Bronchial epithelial cell (primary cell): ENCODE results near the gene FAM89B. TPM values are rescaled to one million over a fixed set of nuclear protein-coding genes. Genes with fewer than 3 reads are reported as not detected.
A peak's percentile ranks its signal among the peaks of the same experiment; 100 is the strongest.

Source experiments
- DNase-seq: peaks from one replicate; pipeline ENCODE4 v3.0.0-alpha.2; 2010; ENCODE audit warnings: low read depth
- FAIRE-seq: peaks from 2 replicates; lab custom pipeline; 2011; peaks lifted over from hg19 to GRCh38; lab: Jason Lieb, UNC
- H3K27me3 ChIP-seq: 2 replicates; pipeline ENCODE4 v1.5.1; 2011; ENCODE audit warnings: low read length; ENCODE audit not compliant: control insufficient read depth, insufficient read depth
- H3K36me3 ChIP-seq: 2 replicates; pipeline ENCODE4 v1.5.1; 2011; ENCODE audit warnings: low read length; ENCODE audit not compliant: control insufficient read depth, insufficient read depth
- H3K4me3 ChIP-seq: 2 replicates; pipeline ENCODE4 v1.5.1; 2011; ENCODE audit warnings: mild to moderate bottlenecking, low read depth, low read length, control low read depth
- CTCF ChIP-seq: IDR thresholded peaks from 2 replicates; pipeline ENCODE4 v1.5.1; 2011; ENCODE audit warnings: mild to moderate bottlenecking, moderate library complexity, low read length, control low read depth, inconsistent platforms; ENCODE audit not compliant: insufficient read depth, severe bottlenecking
- total RNA-seq: library from RNA; depleted of rRNA; stranded (reverse); fragments of >200 nt; gene quantifications from 2 replicates; pipeline ENCODE4 v1.2.1, GENCODE V29; 2014

Gene FAM89B
- total RNA-seq, 1 donor from 2014 or later, result 10.8 TPM

DNA sequence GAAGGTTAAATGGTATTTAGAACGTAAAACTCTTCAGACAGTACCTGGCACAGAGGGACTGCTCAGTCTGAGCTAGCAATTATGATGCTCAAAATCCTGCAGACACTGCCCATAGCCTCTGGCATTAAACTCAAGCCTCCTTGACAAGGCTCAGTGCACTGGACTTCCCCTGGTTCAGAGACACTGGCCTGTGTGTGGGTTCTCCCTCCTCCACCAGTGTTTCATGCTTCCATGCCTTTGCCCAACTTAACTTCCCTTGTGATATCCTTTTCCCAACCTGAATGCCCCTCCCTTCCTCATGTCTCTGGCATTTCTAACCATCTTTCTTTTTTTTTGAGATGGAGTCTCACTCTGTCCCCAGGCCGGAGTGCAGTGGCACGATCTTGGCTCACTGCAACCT lies 23.2 kb upstream of the FAM89B start:
- no peak for TF ChIP-seq CTCF
- H3K4me3 ChIP-seq, result no peak overlapping the region
- DNase-seq, result no peak
- H3K27me3 ChIP-seq, result no peaks in the 10 kb centered on the region
- H3K36me3 ChIP-seq, result no peaks in the 10 kb centered on the region
- no peak for FAIRE-seq

DNA sequence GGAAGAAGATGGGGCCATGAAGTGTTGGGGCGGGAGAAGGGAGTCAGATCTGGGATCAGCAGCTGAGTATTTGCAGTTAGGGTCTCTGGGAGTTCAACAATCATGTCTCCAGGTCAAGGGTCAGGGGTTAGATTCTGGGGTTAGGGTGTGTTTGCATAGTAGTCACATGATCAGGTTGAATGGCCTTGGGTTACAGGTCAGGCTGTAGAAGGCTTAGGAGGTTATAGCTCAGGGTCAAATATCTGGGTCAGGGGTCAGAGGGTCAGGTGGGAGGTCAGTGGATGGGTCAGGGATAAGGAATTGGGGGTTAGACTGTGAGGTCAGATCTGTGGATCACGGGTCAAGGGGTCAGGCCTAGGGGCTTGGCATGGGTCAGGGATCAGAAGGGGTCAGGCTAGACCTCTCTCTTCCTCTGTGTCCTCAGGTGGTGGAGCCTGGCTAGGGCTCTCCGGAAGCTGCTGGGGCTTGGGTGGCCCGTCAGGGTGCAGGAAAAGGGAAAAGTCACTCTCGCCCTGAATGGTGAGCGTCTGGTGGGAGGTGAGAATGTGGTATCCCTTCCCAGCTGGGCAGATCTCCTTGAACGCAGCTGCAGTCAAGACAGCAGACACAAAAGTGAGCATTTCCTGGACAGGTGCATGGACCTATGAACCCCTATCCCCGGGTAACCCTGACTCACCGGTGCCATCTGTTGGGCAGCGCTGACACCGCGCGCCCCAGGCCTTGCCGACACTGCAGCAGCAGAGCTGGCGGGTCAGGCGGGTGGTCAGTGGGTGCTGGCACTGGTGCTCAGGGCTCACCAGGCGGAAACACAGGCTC lies 20.6 kb upstream of the FAM89B start:
- Histone ChIP-seq H3K4me3 (no peak overlapping the region), H3K36me3 (no peaks in the 10 kb centered on the region), H3K27me3 (no peaks in the 10 kb centered on the region)
- FAIRE-seq (no peak), DNase-seq (peak; percentile 39)
- peak; percentile 68 for TF ChIP-seq CTCF

- no peak for FAIRE-seq
- no peak overlapping the region for H3K4me3 ChIP-seq
- DNase-seq, result no peak
- no peaks in the 10 kb centered on the region for H3K27me3 ChIP-seq
- no peaks in the 10 kb centered on the region for H3K36me3 ChIP-seq
- no peak for TF ChIP-seq CTCF
Observed at GRCh38 chr11:65552388-65552951, 19.9 kb upstream of the FAM89B start.

- no peak for DNase-seq
- Histone ChIP-seq H3K27me3 (no peaks in the 10 kb centered on the region), H3K4me3 (no peak overlapping the region), H3K36me3 (no peaks in the 10 kb centered on the region)
- no peak for FAIRE-seq
- no peak for TF ChIP-seq CTCF
Observed at GRCh38 chr11:65553301-65554001, 18.9 kb upstream of the FAM89B start.

DNA sequence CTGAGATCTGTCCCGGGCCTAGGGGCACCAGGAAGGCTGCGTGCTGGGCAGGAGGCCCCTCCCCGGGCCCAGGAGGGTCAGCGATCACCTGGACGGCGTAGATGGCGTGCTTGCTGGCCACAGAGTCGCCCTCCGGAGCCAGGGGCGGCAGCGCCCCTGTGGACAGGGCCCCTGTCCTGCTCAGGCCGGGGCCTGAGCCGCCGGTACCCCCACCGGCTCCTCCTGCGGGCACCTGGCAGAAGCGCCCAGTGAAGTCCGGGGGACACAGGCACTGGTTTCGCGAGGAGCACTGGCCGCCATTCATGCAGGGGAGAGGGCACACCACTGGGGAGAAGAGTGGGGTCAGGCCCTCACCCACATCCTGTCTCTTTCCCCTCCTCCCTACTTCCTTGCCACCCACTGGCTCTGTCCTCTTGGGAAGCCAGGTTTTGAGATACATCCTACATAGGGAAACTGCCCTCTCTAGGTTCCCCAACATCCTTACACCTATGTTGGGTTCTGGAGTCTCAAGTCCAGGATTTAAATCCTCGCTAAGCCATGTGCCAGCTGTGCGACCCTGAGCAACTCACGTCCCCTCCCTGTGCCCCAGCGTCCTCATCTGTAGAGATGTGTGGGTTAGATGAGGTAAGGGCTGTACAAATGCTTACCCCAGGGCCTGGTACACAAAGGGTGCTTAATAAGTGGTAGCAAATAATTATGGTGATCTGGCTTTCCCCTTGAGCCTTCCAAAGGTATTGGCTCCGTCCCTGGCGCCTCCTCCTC lies 18.1 kb upstream of the FAM89B start:
- TF ChIP-seq CTCF, result no peak
- H3K4me3 ChIP-seq, result no peak overlapping the region
- H3K36me3 ChIP-seq, result no peaks in the 10 kb centered on the region
- DNase-seq, result no peak
- FAIRE-seq, result no peak
- H3K27me3 ChIP-seq, result no peaks in the 10 kb centered on the region
